Memory B cell (primary cell): ENCODE results near the gene ZNF445.

Experiments used
- ATAC-seq: fragments of 150-1000 bp; cut with Tn5 transposase; 2 replicates; pipeline ENCODE4 v1.10.0; 2021; ENCODE audit warnings: low read depth, mild to moderate bottlenecking, moderate library complexity
- DNase-seq, 2 donors: peaks; one replicate each; pipeline ENCODE4 v3.0.0; 2022; ENCODE audit warnings: low spot score in 2 of 2
- H3K27ac Mint-ChIP-seq: one replicate; pipeline ENCODE4 v1.8.0; 2022; ENCODE audit warnings: mild to moderate bottlenecking, moderate library complexity, mixed read lengths
- H3K27me3 Mint-ChIP-seq: one replicate; pipeline ENCODE4 v1.8.0; 2022; ENCODE audit warnings: mixed read lengths
- H3K36me3 Mint-ChIP-seq: one replicate; pipeline ENCODE4 v1.8.0; 2022; ENCODE audit warnings: mild to moderate bottlenecking, mixed read lengths
- H3K4me1 Mint-ChIP-seq: one replicate; pipeline ENCODE4 v1.8.0; 2022; ENCODE audit warnings: mixed read lengths
- H3K4me3 Mint-ChIP-seq: one replicate; pipeline ENCODE4 v1.8.0; 2022; ENCODE audit warnings: mild to moderate bottlenecking, moderate library complexity, mixed read lengths
- H3K9me3 Mint-ChIP-seq: one replicate; pipeline ENCODE4 v1.8.0; 2022; ENCODE audit warnings: mixed read lengths

The ZNF445 gene

GRCh38 chr3:44387404-44387803 lies 90.1 kb downstream of the ZNF445 start:
- H3K4me3 Mint-ChIP-seq: no peak overlapping the region
- H3K4me1 Mint-ChIP-seq: no peaks in the 10 kb centered on the region
- H3K27me3 Mint-ChIP-seq: no peaks in the 10 kb centered on the region
- DNase-seq (no peak), ATAC-seq (no peak)
- H3K27ac Mint-ChIP-seq: no peak overlapping the region
- peaks cover 3% of the 10 kb centered on the region for H3K9me3 Mint-ChIP-seq
- H3K36me3 Mint-ChIP-seq: peaks cover 3% of the 10 kb centered on the region
